GM19099 (cell line): ENCODE data around the gene EXOC3L4.

Experiments used
- POLR2A ChIP-seq: IDR thresholded peaks from 3 replicates; pipeline ENCODE4 v1.6.1; 2011; ENCODE audit warnings: low read depth; ENCODE audit not compliant: insufficient read length; ENCODE audit errors: extremely low read depth

Gene EXOC3L4

DNA sequence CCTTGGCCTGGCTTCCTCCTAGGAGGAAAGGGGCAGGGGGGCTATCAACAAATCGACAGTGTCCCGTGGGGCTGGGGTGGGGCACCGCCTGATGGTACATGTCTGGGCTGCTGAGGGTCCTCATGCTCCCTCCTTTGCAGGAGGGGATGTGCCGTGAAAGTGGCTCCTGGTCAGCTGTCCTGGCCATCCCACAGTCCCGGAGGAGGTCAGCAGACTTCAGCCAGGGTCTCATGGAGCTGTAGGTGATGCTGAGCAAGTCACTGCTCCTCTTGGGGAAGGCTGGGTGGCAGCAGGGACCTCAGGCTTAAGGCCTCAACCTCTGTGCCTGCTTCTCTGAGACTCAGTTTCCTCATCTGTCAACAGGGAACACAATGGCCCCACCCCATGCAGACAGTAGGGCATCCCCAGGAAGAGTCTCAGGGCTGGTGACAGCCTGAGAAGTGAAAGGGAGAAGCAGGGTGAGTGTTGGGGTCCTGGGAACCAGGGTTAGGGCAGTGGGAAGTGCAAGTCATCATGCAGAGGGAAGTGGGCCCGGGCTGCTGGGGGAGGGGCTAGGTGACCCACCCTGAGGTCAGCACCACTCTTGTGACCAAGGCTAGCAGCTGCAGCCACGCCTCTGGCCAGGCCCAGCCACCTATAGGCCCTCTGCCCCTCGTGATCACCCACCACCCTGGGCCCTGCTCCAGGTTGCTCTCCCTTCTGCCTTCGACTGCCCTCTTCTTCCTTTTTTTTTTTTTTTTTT lies 24.3 kb downstream of the EXOC3L4 start:
- TF ChIP-seq POLR2A: no peak

GRCh38 chr14:103121121-103121845 lies 26.8 kb downstream of the EXOC3L4 start:
- TF ChIP-seq POLR2A: no peak

GRCh38 chr14:103121846-103122584 lies 27.5 kb downstream of the EXOC3L4 start:
- TF ChIP-seq POLR2A: no peak

- TF ChIP-seq POLR2A: no peak
Measured at GRCh38 chr14:103122585-103122946, 28.0 kb downstream of the EXOC3L4 start.

DNA sequence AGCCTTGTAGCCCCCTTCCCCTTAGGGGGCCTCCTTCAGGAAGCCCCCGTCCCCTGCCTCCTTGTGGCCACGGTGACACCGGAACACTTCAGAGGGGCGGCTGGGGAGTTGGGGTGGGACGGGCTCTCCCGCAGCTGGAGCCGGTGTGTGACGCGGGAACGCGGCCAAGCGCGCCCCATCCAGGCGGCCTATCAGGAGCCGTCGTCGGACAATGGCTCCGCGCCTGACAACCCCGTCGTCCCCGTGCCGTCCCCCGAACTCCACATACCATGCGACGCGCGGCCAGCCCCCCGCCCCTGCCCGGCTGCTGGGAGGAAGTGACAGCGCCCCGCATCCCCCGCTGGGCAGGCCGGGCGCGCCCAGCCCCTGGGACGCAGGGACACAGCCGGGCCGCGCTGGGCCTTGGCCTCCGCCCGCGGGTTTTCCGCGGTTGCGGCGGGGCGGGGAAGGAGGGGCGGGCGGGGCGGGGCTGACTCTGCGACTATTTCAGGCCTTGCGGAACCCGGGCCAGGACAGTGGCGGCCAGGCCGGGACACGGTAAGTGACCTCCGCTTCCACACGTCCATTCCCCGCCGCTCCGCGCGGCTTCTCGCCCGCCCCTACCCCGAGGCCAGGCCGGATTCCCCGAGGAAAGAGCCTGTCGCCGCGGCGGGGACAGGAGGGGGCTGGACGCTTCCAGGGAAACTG lies 28.6 kb downstream of the EXOC3L4 start, which contains the start of gene TNFAIP2:
Gene TNFAIP2 (plus strand): TSS at position 515 of the 687 bp plus-strand sequence. CDS start 2,997 bp downstream, outside the sequence.
- TF ChIP-seq POLR2A: peak; percentile 75

DNA sequence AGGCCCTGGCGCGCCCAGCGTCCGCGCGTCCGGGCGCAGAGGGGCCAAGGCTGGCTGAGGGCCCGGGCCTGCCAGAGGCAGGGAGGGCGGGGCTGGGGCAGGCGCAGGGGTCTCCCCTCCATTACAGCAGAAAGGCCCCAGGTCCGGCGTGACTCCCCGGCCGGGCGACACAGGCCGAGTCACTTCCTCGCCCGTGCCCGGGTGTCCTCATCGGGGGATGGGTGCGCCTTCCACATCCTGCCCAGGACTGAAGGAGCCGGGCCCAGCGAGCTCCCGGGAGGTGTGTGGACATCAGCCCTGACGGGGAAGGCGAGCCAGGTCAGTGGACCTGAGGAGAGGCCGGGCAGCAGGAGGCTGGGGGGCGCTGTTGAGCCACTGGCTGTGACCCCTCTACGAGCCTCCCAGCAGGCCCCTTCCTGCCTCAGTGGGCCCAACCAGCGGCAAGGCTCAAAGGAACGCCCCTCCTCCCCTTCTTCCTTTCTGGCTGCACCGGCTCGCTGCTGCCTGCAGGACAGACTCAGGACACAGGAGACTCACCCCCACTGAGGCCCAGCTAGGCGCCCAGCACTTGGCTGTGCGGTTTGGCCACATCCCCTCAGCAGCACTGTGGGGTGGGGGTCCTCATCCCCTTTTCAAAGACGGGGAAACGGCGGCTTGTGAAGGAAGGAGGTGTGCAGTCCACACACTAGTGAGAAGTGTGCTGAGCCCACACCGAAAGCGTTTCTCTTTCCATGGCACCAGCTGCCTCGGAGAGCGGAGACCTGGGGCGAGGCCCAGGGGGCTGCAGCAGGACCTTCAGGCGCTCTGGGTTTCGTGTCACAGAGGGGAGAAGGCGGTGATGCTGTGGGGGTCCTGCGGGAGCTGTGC lies 29.3 kb downstream of the EXOC3L4 start:
- no peak for TF ChIP-seq POLR2A

DNA sequence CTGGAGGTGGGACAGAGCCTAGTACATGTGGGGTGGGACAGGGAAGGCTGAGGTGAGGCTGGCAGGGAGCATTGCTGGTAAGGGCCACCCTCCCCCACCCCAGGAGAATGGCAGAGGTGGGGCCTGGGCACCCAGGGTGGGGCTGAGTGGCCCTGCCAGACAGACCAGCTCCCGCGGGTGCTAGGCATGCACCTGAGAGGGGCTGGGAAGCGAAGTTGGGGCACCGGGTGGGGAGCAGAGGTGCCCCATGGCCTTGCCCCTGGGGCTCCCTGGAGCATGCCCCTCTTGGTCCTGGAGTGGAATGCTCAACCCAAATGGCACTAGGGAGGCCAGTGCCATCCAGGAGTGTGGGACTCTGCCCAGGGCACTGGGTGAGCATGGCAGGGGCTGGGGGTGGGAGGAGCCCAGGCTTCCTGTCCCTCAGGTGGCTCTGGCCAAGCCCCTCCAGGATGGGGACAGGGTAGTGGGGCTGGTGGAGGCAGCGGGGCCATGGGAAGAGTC lies 30.0 kb downstream of the EXOC3L4 start:
- no peak for TF ChIP-seq POLR2A

- TF ChIP-seq POLR2A: no peak
Measured at GRCh38 chr14:103125098-103126070, 30.9 kb downstream of the EXOC3L4 start.

GRCh38 chr14:103126088-103126872 lies 31.8 kb downstream of the EXOC3L4 start:
- no peak for TF ChIP-seq POLR2A

GRCh38 chr14:103126873-103127304 lies 32.4 kb downstream of the EXOC3L4 start:
- no peak for TF ChIP-seq POLR2A

GRCh38 chr14:103127356-103127755 lies 32.8 kb downstream of the EXOC3L4 start:
- no peak for TF ChIP-seq POLR2A
